ENCODE data around the gene ECM1.
A peak's percentile ranks its signal among the peaks of the same experiment; 100 is the strongest.

The ECM1 gene

DNA sequence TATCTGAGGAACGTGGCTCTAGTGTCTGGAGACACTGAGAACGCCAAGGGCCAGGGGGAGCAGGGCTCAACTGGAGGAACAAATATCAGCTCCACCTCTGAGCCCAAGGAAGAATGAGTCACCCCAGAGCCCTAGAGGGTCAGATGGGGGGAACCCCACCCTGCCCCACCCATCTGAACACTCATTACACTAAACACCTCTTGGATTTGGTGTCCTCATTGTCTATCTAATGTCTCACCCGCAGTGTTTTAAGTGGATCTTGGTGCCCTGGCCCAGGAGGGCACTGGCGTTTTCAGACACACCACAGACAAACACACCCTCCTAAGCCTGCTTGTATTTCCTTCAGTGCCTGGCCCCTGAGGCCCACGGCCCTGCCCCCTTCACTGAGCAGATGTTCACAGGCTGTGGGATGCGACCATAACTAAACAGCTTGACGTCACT is 5.5 kb downstream of the ECM1 start:
- DNase-seq, result no peak

DNA sequence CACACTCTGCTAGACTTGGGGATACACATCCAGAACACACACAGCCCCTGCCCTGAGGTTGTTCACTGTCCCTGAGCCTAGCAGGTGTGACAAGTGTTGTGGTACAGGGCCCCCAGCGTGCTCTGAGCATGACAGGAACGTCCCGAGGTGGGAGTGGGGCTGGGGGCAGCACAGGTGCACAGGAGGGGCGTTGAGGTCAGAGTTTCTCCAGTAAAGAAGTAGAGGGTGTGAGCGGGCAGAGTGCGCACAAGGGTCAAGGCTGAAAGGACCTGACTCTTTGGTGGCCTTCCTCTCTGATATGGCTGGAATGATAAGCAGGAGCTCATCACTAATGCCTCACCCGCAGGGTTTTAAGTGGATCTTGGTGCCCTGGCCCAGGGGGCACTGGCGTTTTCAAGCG is 6.4 kb downstream of the ECM1 start:
- DNase-seq, result no peak

DNA sequence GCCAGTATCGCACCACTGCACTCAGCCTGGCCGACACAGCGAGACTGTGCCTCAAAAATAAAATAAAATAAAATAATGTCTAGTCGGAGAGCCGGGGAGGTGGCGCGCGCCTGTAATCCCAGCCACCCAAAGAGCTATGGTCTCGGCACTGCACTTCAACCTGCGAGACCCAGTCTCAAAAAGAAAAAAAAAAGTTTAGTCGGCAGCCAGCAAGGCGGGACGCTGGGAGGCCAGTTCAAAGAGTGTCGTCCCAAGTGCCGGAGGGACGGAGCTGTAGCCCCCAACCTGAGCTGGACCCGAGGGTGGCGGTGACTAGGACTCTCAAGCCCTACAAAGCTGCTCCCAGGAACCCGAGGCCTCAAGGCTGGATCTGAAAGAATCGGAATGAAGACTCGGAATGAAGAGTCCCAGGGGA is 7.0 kb downstream of the ECM1 start:
- no peak for DNase-seq

DNA sequence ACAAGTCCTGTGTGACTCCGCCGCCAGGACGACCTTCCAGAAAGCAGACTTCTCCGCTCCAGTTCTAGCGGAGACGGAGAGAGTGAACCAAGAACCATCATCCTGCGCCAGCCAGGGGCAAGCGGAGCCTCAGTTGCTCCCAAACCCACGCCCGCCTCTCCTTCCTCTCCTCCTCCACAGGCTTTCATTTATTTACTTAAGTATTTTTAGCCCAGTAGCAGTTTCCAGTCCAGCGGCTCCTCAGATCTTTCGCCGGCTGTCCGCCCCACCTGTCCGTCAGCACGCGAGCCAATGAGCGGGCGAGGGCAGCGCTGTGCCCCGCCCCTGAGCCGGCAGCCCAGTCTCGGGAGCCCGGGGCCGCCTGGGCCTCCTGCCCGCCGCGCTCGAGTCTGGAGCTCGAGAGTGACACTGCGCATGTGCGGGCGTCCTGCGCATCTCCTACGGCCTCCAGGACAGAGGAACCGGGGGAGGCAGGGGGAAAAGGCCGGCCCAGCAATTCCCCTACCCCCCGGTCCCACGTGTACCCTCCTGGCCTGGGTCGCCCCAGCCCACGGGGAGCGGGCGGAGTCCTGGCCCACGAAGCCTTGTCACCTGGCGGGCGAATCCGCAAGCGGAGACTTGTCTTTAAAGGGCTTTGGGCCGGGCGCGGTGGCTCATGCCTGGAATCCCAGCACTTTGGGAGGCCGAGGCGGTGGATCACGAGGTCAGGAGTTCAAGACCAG is 7.6 kb downstream of the ECM1 start, which contains the start of gene FALEC:
Gene FALEC (plus strand): TSS at position 425 of the 722 bp plus-strand sequence.
- peak; percentile 99 for DNase-seq

DNA sequence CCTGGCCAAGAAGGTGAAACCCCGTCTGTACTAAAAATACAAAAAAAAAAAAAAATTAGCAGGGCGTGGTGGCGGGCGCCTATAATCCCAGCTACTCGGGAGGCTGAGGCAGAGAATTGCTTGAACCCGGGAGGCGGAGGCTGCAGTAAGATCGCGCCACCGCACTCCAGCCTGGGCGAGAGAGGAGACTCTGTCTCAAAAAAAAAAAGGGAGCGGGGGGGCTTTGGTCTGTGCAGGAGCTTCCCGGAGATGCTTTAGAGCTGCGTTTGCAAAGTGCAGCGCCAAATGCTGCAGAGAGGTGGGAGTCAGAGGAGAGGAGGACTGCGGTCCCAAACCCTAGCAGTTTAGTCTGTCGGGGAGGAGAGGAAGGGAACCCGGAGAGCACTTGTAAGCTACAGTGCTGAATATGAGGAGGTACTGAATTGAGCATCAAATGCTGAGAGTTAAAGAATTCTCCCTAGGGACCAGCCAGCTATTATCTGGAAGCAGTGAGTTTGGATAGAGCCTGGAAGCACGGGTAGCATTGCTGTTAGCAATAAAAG is 8.2 kb downstream of the ECM1 start:
- DNase-seq, result peak; percentile 49

DNA sequence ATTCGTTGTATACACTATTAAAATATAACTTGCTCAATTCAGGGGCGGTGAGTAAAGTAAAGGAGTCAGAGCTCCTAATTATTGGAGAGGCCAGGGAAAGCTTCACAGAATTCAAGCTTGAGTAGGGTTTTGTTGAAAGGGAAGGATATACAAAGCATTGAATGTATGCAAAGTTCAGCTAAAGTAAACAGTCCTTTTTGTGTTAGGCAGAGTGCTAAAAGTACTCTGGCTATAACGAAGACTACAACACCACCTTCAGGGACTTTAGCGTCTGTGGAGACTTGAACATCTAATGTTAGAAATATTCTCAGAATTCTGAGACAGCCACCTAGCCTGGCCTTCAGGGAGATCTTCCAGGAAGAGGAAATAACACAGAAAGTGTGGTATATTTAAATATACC is 8.7 kb downstream of the ECM1 start:
- peak; percentile 67 for DNase-seq

GRCh38 chr1:150521196-150521968 is 13.5 kb downstream of the ECM1 start:
- no peak for DNase-seq

- no peak for DNase-seq
Measured at GRCh38 chr1:150525348-150525747, 17.4 kb downstream of the ECM1 start.

GRCh38 chr1:150528196-150528595 is 20.3 kb downstream of the ECM1 start:
- DNase-seq, result no peak

DNA sequence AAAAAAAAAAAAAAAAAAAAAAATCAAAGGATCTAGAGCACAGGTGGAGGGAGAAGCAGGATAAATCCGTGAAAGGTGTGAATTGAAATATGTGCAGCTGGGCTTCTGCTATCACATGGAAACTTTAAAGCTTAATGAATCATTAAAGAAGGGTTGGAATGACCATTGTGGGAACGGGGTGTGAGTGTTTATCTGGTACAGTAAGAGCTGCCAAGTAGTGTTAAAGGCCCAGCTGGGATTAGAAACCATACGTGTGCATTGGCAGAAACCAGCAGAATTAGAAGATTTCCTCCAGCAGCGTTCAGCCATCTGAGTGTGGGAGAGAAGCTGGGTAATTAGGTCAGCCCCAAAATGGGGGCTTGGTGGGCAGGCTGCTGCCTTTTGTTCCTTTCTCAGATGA is 21.1 kb downstream of the ECM1 start:
- no peak for DNase-seq

- DNase-seq, result no peak
Measured at GRCh38 chr1:150530491-150531159, 22.7 kb downstream of the ECM1 start.

- DNase-seq, result no peak
Measured at GRCh38 chr1:150532860-150533259, 25.0 kb downstream of the ECM1 start.

DNA sequence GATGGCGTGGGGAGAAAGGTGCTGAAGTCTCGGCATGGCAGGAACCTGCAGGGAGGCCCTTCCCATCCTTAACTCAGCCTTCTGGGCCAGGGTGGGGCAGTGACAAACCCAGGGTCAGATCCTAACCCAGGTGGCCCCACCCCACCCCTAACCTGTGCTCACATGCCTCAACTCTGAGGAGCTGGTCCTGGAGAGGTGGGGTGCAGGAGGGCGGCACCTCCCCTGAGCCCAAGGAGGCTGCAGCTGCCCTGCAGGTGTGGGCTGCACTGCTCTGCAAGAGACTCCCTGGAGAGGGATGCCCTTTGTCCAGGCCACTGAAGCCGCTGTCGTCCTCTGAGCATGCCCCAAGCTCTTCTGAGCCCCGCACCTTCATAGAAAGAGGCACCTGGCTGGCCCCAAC is 26.1 kb downstream of the ECM1 start:
- DNase-seq, result no peak

DNA sequence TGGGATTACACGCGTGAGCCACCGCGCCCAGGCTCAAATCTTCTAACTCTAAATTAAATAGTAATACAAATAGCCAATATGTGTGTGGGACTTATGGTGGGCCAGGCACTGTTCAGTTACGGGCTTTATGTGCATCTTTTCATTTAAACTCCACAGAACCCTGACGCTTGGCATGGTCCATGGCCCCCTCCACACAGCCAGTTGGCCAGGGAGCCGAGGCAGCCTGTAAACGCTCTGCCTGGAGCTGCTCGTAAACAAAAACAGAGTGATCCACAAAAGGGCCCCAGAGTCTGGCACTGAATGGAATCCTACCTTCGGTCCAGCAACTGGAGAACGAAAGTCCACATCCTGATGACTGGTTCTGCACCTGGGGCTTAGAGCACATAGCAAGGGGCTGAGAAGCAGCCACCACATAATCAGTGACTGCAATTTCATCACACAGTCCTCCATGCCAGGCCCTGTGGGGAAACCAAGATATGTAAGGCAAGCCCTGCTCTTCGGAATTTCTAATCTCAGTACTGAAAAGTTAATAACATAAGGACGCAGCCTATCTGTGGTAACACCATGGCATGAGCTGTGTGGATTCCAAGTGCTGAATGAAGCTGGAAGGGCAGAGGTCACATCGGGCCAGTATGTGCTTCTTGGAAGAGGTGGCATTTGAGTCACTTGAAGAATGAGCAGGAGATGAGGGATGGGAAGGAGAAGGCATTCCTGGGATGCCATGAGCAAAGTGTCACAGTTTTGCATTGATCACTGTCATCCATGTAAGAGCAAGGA is 27.8 kb downstream of the ECM1 start:
- DNase-seq, result no peak

GRCh38 chr1:150536836-150537731 is 29.2 kb downstream of the ECM1 start:
- DNase-seq, result no peak

- no peak for DNase-seq
Measured at GRCh38 chr1:150537732-150538684, 30.1 kb downstream of the ECM1 start.

- DNase-seq, result no peak
Measured at GRCh38 chr1:150543500-150544143, 35.7 kb downstream of the ECM1 start.

DNA sequence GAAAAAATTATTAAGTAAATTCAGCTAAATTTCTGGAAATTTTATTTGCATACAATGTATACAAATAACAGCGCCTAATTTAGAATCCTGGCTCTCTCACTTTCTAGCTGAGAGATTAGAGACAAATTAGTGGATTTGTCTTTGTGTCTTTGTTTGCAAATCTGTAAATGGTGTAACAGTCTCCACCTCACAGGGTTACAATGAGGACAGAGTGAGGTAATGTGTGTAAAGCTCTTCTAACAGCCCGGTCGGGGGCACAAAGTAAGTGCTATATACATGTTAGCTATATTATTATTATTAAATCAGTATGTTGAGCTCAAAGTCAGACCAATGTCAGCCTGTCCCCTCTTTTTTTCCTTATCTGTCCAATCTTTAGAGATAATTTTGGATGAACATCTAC is 36.3 kb downstream of the ECM1 start:
- no peak for DNase-seq

DNA sequence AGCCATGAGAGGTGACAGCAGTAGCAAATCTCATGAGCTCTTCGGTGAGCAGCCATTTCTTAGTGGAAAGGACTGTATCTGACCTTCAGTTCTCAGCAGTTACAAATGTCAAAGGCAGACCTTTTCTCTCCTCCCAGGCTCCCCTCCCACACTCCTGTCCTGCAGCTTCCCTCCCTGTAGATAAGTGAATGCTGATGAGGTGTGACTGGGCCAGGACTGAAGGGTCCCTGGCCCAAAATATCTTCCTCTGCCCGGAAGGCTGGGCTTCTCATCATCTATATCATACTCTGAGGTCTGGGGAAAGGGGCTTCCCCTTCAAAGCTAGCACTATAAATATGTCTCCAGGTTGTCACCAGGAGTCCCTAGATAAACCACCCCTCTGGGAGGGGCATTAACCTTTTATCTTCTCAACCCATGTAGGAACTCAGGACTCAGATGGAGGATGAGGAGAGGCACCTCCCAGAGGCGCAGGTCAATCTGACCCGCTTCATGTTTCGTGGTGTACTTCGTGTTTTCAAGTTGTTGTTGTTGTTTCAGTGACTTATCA is 37.6 kb downstream of the ECM1 start:
- DNase-seq, result peak; percentile 59

Measured in OCI-M1 (cell line).